ENCODE measurements around the gene PRRC2C. TPM values are rescaled to one million over a fixed set of nuclear protein-coding genes. Genes with fewer than 3 reads are reported as not detected.

Gene PRRC2C
- polyA plus RNA-seq, 2 of the 4 experiments (the other 2 are of a cell fraction) = 50.3 to 96.3 TPM

DNA sequence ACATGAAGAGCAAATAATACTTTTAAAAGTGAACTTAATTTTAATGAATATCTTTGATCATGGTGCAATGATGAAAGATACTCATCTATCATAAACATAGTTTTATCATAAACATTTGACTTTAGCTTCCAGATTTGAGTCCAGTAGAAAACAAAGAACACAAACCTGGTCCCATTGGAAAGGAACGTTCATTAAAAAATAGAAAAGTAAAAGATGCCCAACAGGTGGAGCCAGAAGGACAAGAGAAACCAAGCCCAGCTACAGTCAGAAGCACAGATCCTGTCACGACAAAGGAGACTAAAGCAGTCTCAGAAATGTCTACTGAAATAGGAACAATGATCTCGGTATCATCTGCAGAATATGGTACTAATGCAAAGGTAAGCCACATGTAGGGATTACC lies 81.1 kb downstream of the PRRC2C start:
- 59% methylated on average over 3 of the region's 3 CpGs for WGBS (ENCODE audit: missing lambda C conversion rate)
- FAIRE-seq (no peak), DNase-seq (ENCODE audit: low read depth in 1 of 2, low spot score in 1 of 2) (peak in 1 of 2 experiments; percentile 16), ATAC-seq (peak; percentile 59; a peak in 2 of 6 replicates)
- Histone ChIP-seq H3K4me1 (no peaks in the 10 kb centered on the region), H3K27ac (no peak overlapping the region), H3K4me3 (no peak overlapping the region), H3K9me3 (no peaks in the 10 kb centered on the region), H3K4me2 (no peak overlapping the region)
- CTCF ChIA-PET = interaction anchor here (0.6 to 2.7 kb wide), 7 partner anchors 10 to 66 kb away, joined by 3 to 11 read pairs (median 3); no protein-coding TSS in a partner anchor
- TF ChIP-seq RAD21 (conservative IDR thresholded peaks at IDR 0.05 in 1 of 2, IDR thresholded peaks at IDR 0.05 in 1 of 2) (0 out of 5 replicates have a peak, but pooled peaks have one; percentile 4 to 12), JUNB (IDR thresholded peaks at IDR 0.05) (no peak)
- TF ChIP-seq, protein P1, sequence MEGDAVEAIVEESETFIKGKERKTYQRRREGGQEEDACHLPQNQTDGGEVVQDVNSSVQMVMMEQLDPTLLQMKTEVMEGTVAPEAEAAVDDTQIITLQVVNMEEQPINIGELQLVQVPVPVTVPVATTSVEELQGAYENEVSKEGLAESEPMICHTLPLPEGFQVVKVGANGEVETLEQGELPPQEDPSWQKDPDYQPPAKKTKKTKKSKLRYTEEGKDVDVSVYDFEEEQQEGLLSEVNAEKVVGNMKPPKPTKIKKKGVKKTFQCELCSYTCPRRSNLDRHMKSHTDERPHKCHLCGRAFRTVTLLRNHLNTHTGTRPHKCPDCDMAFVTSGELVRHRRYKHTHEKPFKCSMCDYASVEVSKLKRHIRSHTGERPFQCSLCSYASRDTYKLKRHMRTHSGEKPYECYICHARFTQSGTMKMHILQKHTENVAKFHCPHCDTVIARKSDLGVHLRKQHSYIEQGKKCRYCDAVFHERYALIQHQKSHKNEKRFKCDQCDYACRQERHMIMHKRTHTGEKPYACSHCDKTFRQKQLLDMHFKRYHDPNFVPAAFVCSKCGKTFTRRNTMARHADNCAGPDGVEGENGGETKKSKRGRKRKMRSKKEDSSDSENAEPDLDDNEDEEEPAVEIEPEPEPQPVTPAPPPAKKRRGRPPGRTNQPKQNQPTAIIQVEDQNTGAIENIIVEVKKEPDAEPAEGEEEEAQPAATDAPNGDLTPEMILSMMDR (IDR thresholded peaks at IDR 0.05) = peak; percentile 35; the same call in 2 of the 3 replicates
- POLR2A ChIA-PET = no interaction called here

DNA sequence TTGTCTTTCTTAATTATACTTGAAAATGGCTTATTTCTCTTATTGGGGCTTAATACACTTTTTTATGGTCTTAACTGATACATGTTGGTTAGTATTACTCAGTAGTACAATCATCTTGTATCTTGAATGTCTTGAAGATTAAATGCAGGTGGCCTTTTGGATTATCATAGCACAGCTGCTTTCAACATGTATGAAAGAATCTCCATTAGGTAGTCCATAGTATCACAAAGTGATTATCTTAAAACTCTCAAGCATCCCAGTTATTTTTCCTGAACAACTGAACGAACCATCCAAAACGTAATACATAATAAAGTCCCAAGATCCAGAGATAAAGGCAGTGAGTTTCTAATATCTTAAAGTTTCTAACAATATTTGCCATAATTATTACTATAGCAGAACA lies 85.0 kb downstream of the PRRC2C start:
- Histone ChIP-seq H3K4me3 (no peak overlapping the region), H3K9me3 (no peaks in the 10 kb centered on the region), H3K4me2 (no peak overlapping the region), H3K27ac (no peak overlapping the region), H3K4me1 (no peaks in the 10 kb centered on the region)
- 91% methylated on average over 2 of the region's 2 CpGs for WGBS (ENCODE audit: missing lambda C conversion rate)
- POLR2A ChIA-PET = no interaction called here
- CTCF ChIA-PET = no interaction called here
- no peak for ATAC-seq
- FAIRE-seq = no peak
- TF ChIP-seq FOXS1 (CRISPR knock-in tag; IDR thresholded peaks at IDR 0.05) (no peak), ESRRA (IDR thresholded peaks at IDR 0.05; ENCODE audit: borderline replicate concordance, low read length) (no peak), SMC3 (IDR thresholded peaks at IDR 0.05) (no peak), EHF (CRISPR knock-in tag; IDR thresholded peaks at IDR 0.05) (no peak), SREBF2 (IDR thresholded peaks at IDR 0.05) (no peak), ZFP36 (IDR thresholded peaks at IDR 0.05; ENCODE audit: borderline replicate concordance, partially characterized antibody) (no peak), POLR2A (IDR thresholded peaks at IDR 0.05; ENCODE audit: low read length) (no peak), JUN (IDR thresholded peaks at IDR 0.05) (no peak), RCOR1 (IDR thresholded peaks at IDR 0.05; ENCODE audit: low read depth, low read length) (no peak), EHMT2 (IDR thresholded peaks at IDR 0.05; ENCODE audit: low read depth) (no peak), NFE2L2 (conservative IDR thresholded peaks at IDR 0.05; ENCODE audit: low read length) (no peak), FOSB (CRISPR knock-in tag; IDR thresholded peaks at IDR 0.05) (no peak), JUNB (IDR thresholded peaks at IDR 0.05) (no peak), MYC (IDR thresholded peaks at IDR 0.05; ENCODE audit: borderline replicate concordance, low read length) (no peak), CEBPB (IDR thresholded peaks at IDR 0.05) (no peak)
- TF ChIP-seq, protein P2, sequence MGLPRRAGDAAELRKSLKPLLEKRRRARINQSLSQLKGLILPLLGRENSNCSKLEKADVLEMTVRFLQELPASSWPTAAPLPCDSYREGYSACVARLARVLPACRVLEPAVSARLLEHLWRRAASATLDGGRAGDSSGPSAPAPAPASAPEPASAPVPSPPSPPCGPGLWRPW (IDR thresholded peaks at IDR 0.05) = no peak
- no peak for DNase-seq (ENCODE audit: low read depth in 1 of 2, low spot score in 1 of 2)

DNA sequence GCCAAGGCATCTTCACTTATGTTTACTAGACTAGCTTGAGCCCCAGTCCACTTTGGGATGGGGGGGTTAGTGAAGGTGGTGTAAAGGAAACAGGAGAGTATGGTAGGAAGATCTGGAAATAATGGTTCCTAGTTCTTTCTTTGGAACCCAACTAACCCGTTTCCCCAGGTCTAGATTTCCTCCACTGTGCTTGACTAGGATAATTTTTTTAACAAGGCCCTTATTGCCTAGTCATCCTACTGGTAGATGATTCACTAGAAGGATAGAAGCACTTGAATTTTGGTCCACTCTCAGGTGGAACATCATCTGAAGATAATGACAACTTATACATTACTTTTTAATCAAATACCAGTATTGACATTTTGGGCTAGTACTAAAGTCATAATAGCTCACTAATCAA lies 90.8 kb downstream of the PRRC2C start:
- WGBS (ENCODE audit: missing lambda C conversion rate) = 77% methylated on average over 1 of the region's 1 CpG
- FAIRE-seq (no peak), DNase-seq (ENCODE audit: low read depth in 1 of 2, low spot score in 1 of 2) (peak in 1 of 2 experiments; percentile 24), ATAC-seq (peak in 1 of 2 experiments; percentile 45; a peak in 2 of 6 replicates)
- CTCF ChIA-PET = interaction anchor here (0.9 kb wide), 1 partner anchor 9 kb away, joined by 4 read pairs; no protein-coding TSS in a partner anchor
- H3K9me3 ChIP-seq = no peaks in the 10 kb centered on the region
- H3K4me2 ChIP-seq = no peak overlapping the region
- TF ChIP-seq EHMT2 (IDR thresholded peaks at IDR 0.05; ENCODE audit: low read depth) (no peak), NFE2L2 (conservative IDR thresholded peaks at IDR 0.05; ENCODE audit: low read length) (peak; percentile 40; the same call in 1 of the 2 replicates), MAFK (IDR thresholded peaks at IDR 0.05; ENCODE audit: partially characterized antibody) (peak; percentile 40)
- POLR2A ChIA-PET = no interaction called here
- H3K4me1 ChIP-seq = peaks cover 9% of the 10 kb centered on the region
- peak overlapping the region in 1 of 2 experiments; percentile 52; a peak in 2 of 6 replicates for H3K27ac ChIP-seq
- no peak overlapping the region for H3K4me3 ChIP-seq

DNA sequence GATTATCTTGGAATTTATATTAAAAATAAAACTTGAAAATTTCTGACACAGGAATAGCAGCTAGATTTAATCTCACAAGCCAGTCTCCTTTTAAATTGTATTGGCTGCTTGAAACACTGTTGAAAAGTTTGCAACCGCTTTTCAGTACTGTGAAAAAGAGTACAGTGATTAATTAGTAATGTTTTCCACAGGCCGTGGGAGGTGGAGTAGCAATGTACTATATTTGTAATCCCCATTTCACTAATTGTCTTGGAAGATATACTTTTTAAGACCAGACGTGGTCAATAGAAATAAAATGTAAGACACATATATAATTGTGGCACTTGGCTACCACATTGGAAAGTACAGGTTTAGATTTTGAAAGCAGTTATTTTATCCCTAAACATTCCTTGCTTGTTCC lies 95.9 kb downstream of the PRRC2C start:
- POLR2A ChIA-PET = no interaction called here
- Histone ChIP-seq H3K9me3 (no peaks in the 10 kb centered on the region), H3K4me3 (no peak overlapping the region), H3K4me2 (no peak overlapping the region), H3K4me1 (peaks cover 2% of the 10 kb centered on the region; the same call in 2 of the 3 replicates), H3K27ac (no peak overlapping the region)
- no peak for ATAC-seq
- WGBS (ENCODE audit: missing lambda C conversion rate) = 92% methylated on average over 3 of the region's 3 CpGs
- CTCF ChIA-PET = interaction anchor here (3.5 kb wide), 1 partner anchor 15 kb away, joined by 11 read pairs; no protein-coding TSS in a partner anchor
- DNase-seq (ENCODE audit: low read depth in 1 of 2, low spot score in 1 of 2) = no peak
- FAIRE-seq = no peak
- no peak for TF ChIP-seq FOSL2 (IDR thresholded peaks at IDR 0.05)
- no peak for TF ChIP-seq FOSL2 (CRISPR knock-in tag; IDR thresholded peaks at IDR 0.05)
- no peak for TF ChIP-seq CHD2 (IDR thresholded peaks at IDR 0.05; ENCODE audit: low read length, partially characterized antibody)
- TF ChIP-seq KDM1A (IDR thresholded peaks at IDR 0.05; ENCODE audit: low read depth) = no peak
- TF ChIP-seq, protein P3, sequence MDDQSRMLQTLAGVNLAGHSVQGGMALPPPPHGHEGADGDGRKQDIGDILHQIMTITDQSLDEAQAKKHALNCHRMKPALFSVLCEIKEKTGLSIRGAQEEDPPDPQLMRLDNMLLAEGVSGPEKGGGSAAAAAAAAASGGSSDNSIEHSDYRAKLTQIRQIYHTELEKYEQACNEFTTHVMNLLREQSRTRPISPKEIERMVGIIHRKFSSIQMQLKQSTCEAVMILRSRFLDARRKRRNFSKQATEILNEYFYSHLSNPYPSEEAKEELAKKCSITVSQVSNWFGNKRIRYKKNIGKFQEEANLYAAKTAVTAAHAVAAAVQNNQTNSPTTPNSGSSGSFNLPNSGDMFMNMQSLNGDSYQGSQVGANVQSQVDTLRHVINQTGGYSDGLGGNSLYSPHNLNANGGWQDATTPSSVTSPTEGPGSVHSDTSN (IDR thresholded peaks at IDR 0.05) = no peak
- no peak for TF ChIP-seq JUN (IDR thresholded peaks at IDR 0.05)
- no peak for TF ChIP-seq RFX5 (IDR thresholded peaks at IDR 0.05)
- TF ChIP-seq, protein P1 (IDR thresholded peaks at IDR 0.05) = no peak
- TF ChIP-seq, protein P4, sequence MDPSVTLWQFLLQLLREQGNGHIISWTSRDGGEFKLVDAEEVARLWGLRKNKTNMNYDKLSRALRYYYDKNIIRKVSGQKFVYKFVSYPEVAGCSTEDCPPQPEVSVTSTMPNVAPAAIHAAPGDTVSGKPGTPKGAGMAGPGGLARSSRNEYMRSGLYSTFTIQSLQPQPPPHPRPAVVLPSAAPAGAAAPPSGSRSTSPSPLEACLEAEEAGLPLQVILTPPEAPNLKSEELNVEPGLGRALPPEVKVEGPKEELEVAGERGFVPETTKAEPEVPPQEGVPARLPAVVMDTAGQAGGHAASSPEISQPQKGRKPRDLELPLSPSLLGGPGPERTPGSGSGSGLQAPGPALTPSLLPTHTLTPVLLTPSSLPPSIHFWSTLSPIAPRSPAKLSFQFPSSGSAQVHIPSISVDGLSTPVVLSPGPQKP (IDR thresholded peaks at IDR 0.05; ENCODE audit: low read depth, low read length) = no peak

Data from A549 (cell line).